NCI-H1436 treated with DMSO at 0.1 percent for 48 hours (cell line): ENCODE results near the gene STPG1.
"Not testable (repeated sequence)": the region's sequence is repeated elsewhere in the genome, so short reads cannot be mapped to it uniquely, and the experiment has no call there.

Experiments
- DNase-seq: peaks from one replicate; lab custom pipeline; 2025; lab: John Stamatoyannopoulos, UW

Gene STPG1

GRCh38 chr1:24413350-24414163, at the start of gene STPG1:
Gene STPG1 (minus strand): TSS chr1:24413782. CDS start chr1:24401388, 12,394 bp downstream.
- peak; percentile 34 for DNase-seq

GRCh38 chr1:24462128-24462527, 48.5 kb upstream of the STPG1 start:
- not testable (repeated sequence) for DNase-seq

- no peak for DNase-seq
Observed at GRCh38 chr1:24459551-24460266, 46.1 kb upstream of the STPG1 start.

- no peak for DNase-seq
Observed at GRCh38 chr1:24457866-24458265, 44.3 kb upstream of the STPG1 start.

- DNase-seq, result no peak
Observed at GRCh38 chr1:24455272-24455671, 41.7 kb upstream of the STPG1 start.

GRCh38 chr1:24454673-24455072, 41.1 kb upstream of the STPG1 start:
- DNase-seq, result no peak

- no peak for DNase-seq
Observed at GRCh38 chr1:24452922-24453485, 39.4 kb upstream of the STPG1 start.

- DNase-seq, result no peak
Observed at GRCh38 chr1:24451746-24452145, 38.2 kb upstream of the STPG1 start.

- DNase-seq, result no peak
Observed at GRCh38 chr1:24450857-24451397, 37.3 kb upstream of the STPG1 start.

- no peak for DNase-seq
Observed at GRCh38 chr1:24450316-24450715, 36.7 kb upstream of the STPG1 start.

- DNase-seq, result not testable (repeated sequence)
Observed at GRCh38 chr1:24446446-24446845, 32.9 kb upstream of the STPG1 start.

- DNase-seq, result no peak
Observed at GRCh38 chr1:24443241-24443656, 29.7 kb upstream of the STPG1 start.

GRCh38 chr1:24442764-24443163, 29.2 kb upstream of the STPG1 start:
- DNase-seq, result no peak

- DNase-seq, result no peak
Observed at GRCh38 chr1:24441996-24442668, 28.6 kb upstream of the STPG1 start.

- no peak for DNase-seq
Observed at GRCh38 chr1:24441480-24441879, 27.9 kb upstream of the STPG1 start.

GRCh38 chr1:24440436-24440835, 26.9 kb upstream of the STPG1 start:
- DNase-seq, result no peak

- DNase-seq, result no peak
Observed at GRCh38 chr1:24438423-24438901, 24.9 kb upstream of the STPG1 start.

GRCh38 chr1:24437631-24438396, 24.2 kb upstream of the STPG1 start:
- DNase-seq, result no peak

- DNase-seq, result no peak
Observed at GRCh38 chr1:24435782-24436365, 22.3 kb upstream of the STPG1 start.

- no peak for DNase-seq
Observed at GRCh38 chr1:24427545-24427862, 13.9 kb upstream of the STPG1 start.
